DMS 273 (cell line): ENCODE results near the gene SLC39A9.

Experiments
- DNase-seq: peaks from one replicate; lab custom pipeline; 2025; ENCODE audit not compliant: unreplicated experiment; lab: John Stamatoyannopoulos, UW

The SLC39A9 gene

GRCh38 chr14:69499436-69499835, 100.9 kb downstream of the SLC39A9 start:
- DNase-seq: no peak

GRCh38 chr14:69500096-69500495, 101.6 kb downstream of the SLC39A9 start:
- no peak for DNase-seq

- DNase-seq: peak; percentile 78
Observed at GRCh38 chr14:69500736-69501135, 102.2 kb downstream of the SLC39A9 start.

GRCh38 chr14:69501423-69501838, 102.9 kb downstream of the SLC39A9 start:
- peak; percentile 93 for DNase-seq

- no peak for DNase-seq
Observed at GRCh38 chr14:69504775-69505174, 106.3 kb downstream of the SLC39A9 start.

GRCh38 chr14:69505338-69506240, 107.1 kb downstream of the SLC39A9 start:
- DNase-seq: no peak

- no peak for DNase-seq
Observed at GRCh38 chr14:69506241-69506595, 107.7 kb downstream of the SLC39A9 start.
